Smooth muscle cell (in vitro differentiated cells): ENCODE results near the gene GTF2I. TPM values are rescaled to one million over a fixed set of nuclear protein-coding genes. Genes with fewer than 3 reads are reported as not detected.

ENCODE experiments used
- DNase-seq: peaks from one replicate; lab custom pipeline; 2025; ENCODE audit not compliant: unreplicated experiment; lab: John Stamatoyannopoulos, UW
- H2AFZ ChIP-seq: fragments of 200-600 bp; sonication (generic); 2 replicates; pipeline ENCODE4 v1.6.0; 2016; ENCODE audit warnings: antibody characterized with exemption, low read depth, mild to moderate bottlenecking
- H3F3A ChIP-seq: fragments of 200-600 bp; sonication (generic); 2 replicates; pipeline ENCODE4 v1.6.0; 2017; ENCODE audit warnings: antibody characterized with exemption, low read depth
- H3K27ac ChIP-seq: fragments of 200-600 bp; sonication (generic); 2 replicates; pipeline ENCODE4 v1.5.1; 2016; ENCODE audit warnings: low read depth, mild to moderate bottlenecking
- H3K27me3 ChIP-seq: fragments of 200-600 bp; sonication (generic); 2 replicates; pipeline ENCODE4 v1.6.1; 2016; ENCODE audit warnings: low read depth, mild to moderate bottlenecking
- H3K36me3 ChIP-seq: fragments of 200-600 bp; sonication (generic); 2 replicates; pipeline ENCODE4 v1.5.1; 2016; ENCODE audit warnings: low read depth
- H3K4me1 ChIP-seq: fragments of 200-600 bp; sonication (generic); 2 replicates; pipeline ENCODE4 v1.5.1; 2016; ENCODE audit warnings: low read depth
- H3K4me2 ChIP-seq: fragments of 200-600 bp; sonication (generic); 2 replicates; pipeline ENCODE4 v1.6.0; 2016; ENCODE audit warnings: mild to moderate bottlenecking
- H3K4me3 ChIP-seq: fragments of 200-600 bp; sonication (generic); 2 replicates; pipeline ENCODE4 v1.5.1; 2016; ENCODE audit warnings: mild to moderate bottlenecking
- H3K79me2 ChIP-seq: fragments of 200-600 bp; sonication (generic); 2 replicates; pipeline ENCODE4 v1.6.0; 2016; ENCODE audit warnings: low read depth, mild to moderate bottlenecking
- H3K9ac ChIP-seq: fragments of 200-600 bp; sonication (generic); 2 replicates; pipeline ENCODE4 v1.6.0; 2016; ENCODE audit warnings: low read depth
- H3K9me3 ChIP-seq: fragments of 200-600 bp; sonication (generic); replicated peaks from 2 replicates; pipeline ENCODE4 v1.5.1; 2016; ENCODE audit warnings: low read depth
- H4K20me1 ChIP-seq: fragments of 200-600 bp; sonication (generic); 2 replicates; pipeline ENCODE4 v1.6.0; 2016; ENCODE audit warnings: low read depth
- CTCF ChIP-seq: fragments of 200-600 bp; sonication (generic); IDR thresholded peaks from 2 replicates; pipeline ENCODE4 v1.5.1; 2017; ENCODE audit warnings: borderline replicate concordance, mild to moderate bottlenecking, antibody characterized with exemption; ENCODE audit not compliant: insufficient read depth, poor library complexity, severe bottlenecking
- WGBS: methylation state at CpG from one replicate; pipeline ENCODE4 v1.1.7; 2016; ENCODE audit warnings: low lambda C conversion rate; 5-methylcytosine and 5-hydroxymethylcytosine counted together
- polyA plus RNA-seq: library from polyadenylated mRNA; unstranded; fragments of >200 nt; fragmentation: Nextera tagmentation; extraction: Ambion mirVana; gene quantifications from 2 replicates; pipeline ENCODE4 v1.2.1, GENCODE V29; 2016
- total RNA-seq: library from RNA; depleted of rRNA; stranded (reverse); fragments of >200 nt; gene quantifications from 2 replicates; pipeline ENCODE4 v1.2.3, GENCODE V29; 2014

Gene GTF2I
- total and polyA plus RNA-seq, 2 experiments from 2014 or later: 63.9 to 90.7 TPM

GRCh38 chr7:74713567-74713966 lies 56.0 kb downstream of the GTF2I start:
- no peak overlapping the region for H3K4me3 ChIP-seq
- H4K20me1 ChIP-seq: no peaks in the 10 kb centered on the region
- peaks cover 59% of the 10 kb centered on the region for H3K36me3 ChIP-seq
- no peak overlapping the region for H2AFZ ChIP-seq
- H3K79me2 ChIP-seq: peaks cover 32% of the 10 kb centered on the region
- no peak for DNase-seq
- H3K4me1 ChIP-seq: no peaks in the 10 kb centered on the region
- no peak for TF ChIP-seq CTCF
- no peak overlapping the region for H3K4me2 ChIP-seq
- no peak overlapping the region for H3K9ac ChIP-seq
- H3F3A ChIP-seq: no peaks in the 10 kb centered on the region
- H3K9me3 ChIP-seq: peaks cover 10% of the 10 kb centered on the region
- no peak overlapping the region for H3K27ac ChIP-seq
- H3K27me3 ChIP-seq: no peaks in the 10 kb centered on the region

GRCh38 chr7:74717889-74718288 lies 60.4 kb downstream of the GTF2I start:
- no peak for TF ChIP-seq CTCF
- Histone ChIP-seq H3K9me3 (peaks cover 10% of the 10 kb centered on the region), H3K4me2 (no peak overlapping the region), H3K4me1 (no peaks in the 10 kb centered on the region), H4K20me1 (peaks cover 3% of the 10 kb centered on the region), H3K9ac (no peak overlapping the region), H3K36me3 (peaks cover 52% of the 10 kb centered on the region), H3K4me3 (no peak overlapping the region), H3F3A (no peaks in the 10 kb centered on the region), H2AFZ (no peak overlapping the region), H3K27me3 (no peaks in the 10 kb centered on the region), H3K79me2 (peaks cover 40% of the 10 kb centered on the region), H3K27ac (no peak overlapping the region)
- DNase-seq: no peak
- 96% methylated on average over 9 of the region's 9 CpGs for WGBS

- no peak for TF ChIP-seq CTCF
- no peak overlapping the region for H3K27ac ChIP-seq
- H2AFZ ChIP-seq: no peak overlapping the region
- H4K20me1 ChIP-seq: peaks cover 3% of the 10 kb centered on the region
- WGBS: 78% methylated on average over 1 of the region's 1 CpG
- no peaks in the 10 kb centered on the region for H3F3A ChIP-seq
- no peak overlapping the region for H3K4me3 ChIP-seq
- H3K9ac ChIP-seq: no peak overlapping the region
- no peaks in the 10 kb centered on the region for H3K4me1 ChIP-seq
- no peak overlapping the region for H3K4me2 ChIP-seq
- H3K27me3 ChIP-seq: no peaks in the 10 kb centered on the region
- DNase-seq: no peak
- H3K36me3 ChIP-seq: peaks cover 48% of the 10 kb centered on the region
- peaks cover 40% of the 10 kb centered on the region for H3K79me2 ChIP-seq
- H3K9me3 ChIP-seq: peaks cover 6% of the 10 kb centered on the region
Measured at GRCh38 chr7:74718336-74718735, 60.8 kb downstream of the GTF2I start.

DNA sequence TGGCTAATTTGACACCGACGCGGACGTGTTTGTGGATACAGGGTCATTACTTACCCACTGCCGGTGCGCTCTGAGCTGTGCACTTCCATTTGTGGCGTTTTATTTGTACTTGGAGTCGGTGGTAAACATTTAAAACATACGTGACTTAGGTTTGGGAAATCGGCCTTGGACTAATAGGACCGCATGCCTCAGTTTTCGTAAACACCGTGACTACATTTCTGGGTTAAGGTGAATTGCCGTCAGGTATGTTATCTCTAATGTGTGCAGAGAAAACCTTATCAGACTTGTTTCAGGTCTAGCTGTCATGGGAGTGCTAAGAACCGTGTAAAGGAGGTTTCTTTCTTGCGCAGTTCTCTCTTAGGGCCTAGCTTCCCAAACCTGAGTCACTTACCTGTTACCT lies 64.6 kb downstream of the GTF2I start:
- Histone ChIP-seq H3K4me1 (no peaks in the 10 kb centered on the region), H3K36me3 (peaks cover 26% of the 10 kb centered on the region), H3K9ac (no peak overlapping the region), H3K79me2 (peaks cover 19% of the 10 kb centered on the region), H2AFZ (no peak overlapping the region), H3K4me3 (no peak overlapping the region), H3K27ac (no peak overlapping the region), H3K27me3 (no peaks in the 10 kb centered on the region), H3K4me2 (no peak overlapping the region), H4K20me1 (peaks cover 14% of the 10 kb centered on the region), H3K9me3 (no peaks in the 10 kb centered on the region), H3F3A (no peaks in the 10 kb centered on the region)
- WGBS: 97% methylated on average over 16 of the region's 16 CpGs
- no peak for DNase-seq
- no peak for TF ChIP-seq CTCF
